NCI-H1105 treated with DMSO at 0.1 percent for 48 hours (cell line): Measurements from ENCODE around the gene VSIG2.

ENCODE experiments used
- DNase-seq: peaks from one replicate; lab custom pipeline; 2025; lab: John Stamatoyannopoulos, UW

The VSIG2 gene

DNA sequence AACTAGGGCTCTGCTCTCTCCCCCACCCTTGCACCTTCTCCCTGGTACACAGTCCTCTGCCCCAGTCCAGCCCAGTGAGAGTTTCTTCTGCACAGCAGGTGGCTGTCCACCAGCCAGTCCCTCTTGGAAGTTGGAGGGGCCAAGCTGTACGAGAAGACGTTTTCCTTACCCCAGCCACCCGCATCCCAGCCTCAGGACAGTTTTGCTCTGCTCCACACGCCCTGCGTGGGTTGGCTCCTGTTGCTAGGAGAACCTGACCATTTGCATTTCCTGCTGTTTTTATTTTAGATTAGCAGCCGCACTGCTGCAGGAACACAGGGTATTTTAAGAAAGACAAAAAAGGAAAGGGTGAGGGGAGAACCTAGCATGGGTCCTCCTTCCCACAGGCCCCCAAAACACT is 29.9 kb downstream of the VSIG2 start:
- no peak for DNase-seq

DNA sequence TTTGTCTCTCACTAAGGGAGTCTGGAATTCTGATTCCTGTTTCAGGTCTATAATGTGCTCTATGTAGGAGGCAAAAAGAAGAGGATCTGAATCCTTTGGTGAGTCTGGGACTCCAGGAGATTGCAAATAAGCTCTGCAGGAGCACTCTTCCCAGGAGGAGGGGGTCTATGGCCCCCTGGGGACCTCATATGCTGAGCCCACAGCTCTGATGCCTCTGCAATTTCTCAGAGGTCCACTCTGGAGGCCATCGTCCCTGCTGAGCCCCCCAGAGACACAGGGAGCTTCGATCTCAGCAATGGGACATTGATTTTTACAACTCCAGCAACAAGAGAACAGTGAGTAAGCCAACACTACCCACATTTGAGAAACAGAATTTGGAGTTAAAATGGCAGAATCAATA is 32.5 kb downstream of the VSIG2 start:
- no peak for DNase-seq

DNA sequence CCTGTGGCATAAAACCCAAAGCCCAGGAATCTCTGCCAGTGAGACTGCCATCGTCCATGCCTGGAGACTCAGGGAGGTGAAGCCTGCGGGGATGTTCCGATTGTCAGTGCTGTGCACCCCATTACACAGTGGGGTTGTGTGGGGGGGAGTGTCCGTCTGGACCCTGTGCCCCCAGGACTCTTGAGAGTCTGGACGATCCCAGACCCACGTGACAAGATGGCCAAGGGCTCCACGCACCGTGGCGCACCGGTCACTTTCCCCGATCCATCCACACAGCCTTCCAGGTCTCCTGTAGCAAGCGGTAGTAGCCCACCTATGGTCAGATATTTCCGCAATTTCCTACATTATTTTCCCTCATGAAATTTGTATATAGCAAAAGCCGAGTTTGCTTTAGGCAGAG is 33.3 kb downstream of the VSIG2 start:
- DNase-seq = no peak

DNA sequence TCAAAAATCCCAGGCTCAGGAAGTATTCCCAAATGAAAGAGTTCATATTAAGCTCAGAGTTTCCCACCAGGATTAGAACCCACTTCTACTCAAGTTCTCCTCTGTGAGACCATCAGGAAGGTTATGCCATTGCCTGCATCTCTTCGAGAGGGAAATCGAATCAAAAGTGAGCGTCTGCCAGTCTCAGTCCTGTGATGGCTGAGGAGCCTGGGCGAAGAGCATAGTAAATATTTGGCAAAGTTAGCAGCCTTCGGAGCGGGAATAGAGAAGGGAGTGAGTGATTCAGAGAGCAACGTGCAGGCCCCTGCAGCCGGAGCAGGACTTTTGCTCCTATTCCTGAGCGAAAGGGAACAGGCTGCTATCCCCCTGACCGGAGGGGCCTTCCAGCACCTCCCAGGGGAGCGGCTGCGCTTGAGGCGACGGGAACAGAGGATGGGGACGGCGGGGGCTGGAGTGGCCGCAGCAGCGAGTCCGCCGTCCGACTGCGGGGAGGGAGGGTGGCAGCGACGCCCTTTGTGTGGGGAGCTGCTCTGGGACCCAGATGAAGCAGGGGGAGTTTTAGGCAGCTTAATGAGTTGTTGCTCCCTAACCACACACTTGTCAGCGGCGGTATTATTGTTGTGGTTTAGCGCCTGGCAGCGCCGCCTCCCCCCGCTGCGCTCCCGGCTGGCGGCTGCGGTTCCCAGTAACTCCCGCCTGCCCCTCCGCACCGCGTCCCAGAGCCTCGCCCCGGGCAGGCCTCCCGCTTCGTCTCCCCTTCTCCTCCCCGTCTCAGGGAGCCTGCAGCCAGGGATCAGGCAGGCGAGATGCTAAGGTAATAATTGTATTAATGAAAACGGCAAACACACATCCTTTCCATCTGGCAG is 34.0 kb downstream of the VSIG2 start:
- peak; percentile 63 for DNase-seq

DNA sequence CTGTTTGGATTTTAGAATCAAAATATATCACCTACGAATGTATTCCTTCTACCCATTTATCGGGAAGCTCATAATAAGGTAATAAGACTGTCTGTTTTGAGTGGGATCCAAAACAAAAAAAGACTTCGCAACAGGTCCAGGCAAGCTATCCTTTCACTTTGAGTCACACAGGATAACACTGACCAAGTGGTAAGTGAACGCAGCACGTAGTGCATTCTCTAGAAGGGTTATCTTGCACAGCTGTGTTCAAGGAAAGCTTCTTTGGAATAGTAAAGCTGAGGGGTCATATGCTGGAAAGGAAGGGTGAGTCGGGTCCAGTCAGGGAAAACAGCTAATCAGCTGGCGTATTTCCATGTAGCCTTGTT is 34.7 kb downstream of the VSIG2 start:
- no peak for DNase-seq

DNA sequence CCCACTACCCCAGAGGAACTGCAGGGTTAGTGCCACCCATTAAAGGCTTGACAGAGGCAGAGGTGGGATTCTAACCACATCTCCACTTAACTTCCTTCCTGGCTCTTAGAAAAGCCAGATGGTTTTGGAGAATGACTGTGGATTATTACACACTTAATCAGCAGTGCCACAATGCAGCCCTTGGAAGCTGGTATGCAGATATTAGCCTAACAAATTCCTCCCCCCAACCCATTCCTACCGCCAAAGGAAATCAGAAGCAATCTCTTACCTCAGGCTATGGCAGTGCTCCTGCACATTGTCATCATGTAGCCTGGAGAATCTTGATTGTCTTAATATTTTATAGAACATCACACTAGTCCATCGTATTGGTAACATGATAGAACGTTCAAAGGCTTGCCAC is 35.5 kb downstream of the VSIG2 start:
- DNase-seq = no peak

DNA sequence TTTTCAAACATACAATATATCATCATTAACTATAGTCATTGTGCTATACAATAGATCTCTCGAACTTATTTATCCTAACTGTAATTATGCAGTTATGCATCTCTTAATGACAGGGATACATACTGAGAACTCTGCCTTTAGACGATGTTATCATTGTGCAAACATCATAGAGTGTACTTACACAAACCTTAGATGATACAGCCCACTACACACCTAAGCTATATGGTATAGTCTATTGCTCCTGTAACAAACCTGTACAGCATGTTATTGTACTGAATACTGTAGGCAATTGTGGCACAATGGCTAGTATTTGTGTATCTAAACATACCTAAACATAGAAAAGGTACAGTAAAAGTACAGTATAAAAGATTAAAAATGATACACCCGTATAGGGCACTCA is 39.7 kb downstream of the VSIG2 start:
- DNase-seq = no peak

DNA sequence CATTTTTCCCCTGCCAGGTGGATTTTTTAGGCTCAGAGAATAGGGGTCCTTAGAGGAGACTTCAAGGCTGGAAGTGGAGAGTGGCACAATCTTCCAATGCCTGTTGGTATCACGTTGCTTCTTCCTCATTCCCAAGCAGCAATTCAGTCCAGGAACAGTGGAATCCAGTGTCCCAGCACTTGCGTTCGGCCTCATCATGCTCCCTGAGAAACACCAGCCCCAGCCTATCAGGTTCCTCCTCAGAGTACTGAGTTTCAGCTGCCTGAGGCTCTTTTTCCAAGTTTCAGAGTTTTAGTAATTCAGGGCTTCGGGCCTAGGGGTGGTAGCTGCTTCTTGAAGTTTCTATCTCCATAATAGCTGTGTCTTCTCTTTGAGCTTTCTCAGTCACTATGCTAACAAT is 44.2 kb downstream of the VSIG2 start:
- DNase-seq = no peak

DNA sequence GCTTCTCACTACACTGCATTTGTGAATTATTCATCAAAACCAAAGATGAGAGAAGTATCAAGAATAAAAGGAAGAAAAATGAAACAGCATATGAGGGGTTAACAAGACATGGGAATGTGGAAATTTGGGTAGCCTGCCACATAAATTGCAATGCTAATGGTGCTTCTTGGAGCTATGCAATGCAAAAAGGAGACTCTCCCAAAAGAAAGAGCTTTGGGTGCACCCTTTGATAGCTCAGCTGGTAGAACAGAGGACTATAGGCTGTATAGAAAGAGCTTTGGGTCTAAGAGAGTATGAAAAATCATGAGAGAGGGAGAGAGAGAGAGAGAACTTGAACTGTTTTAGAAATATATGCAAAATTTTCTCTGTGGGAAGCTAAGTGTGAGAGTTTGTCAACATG is 52.0 kb downstream of the VSIG2 start:
- DNase-seq = no peak

DNA sequence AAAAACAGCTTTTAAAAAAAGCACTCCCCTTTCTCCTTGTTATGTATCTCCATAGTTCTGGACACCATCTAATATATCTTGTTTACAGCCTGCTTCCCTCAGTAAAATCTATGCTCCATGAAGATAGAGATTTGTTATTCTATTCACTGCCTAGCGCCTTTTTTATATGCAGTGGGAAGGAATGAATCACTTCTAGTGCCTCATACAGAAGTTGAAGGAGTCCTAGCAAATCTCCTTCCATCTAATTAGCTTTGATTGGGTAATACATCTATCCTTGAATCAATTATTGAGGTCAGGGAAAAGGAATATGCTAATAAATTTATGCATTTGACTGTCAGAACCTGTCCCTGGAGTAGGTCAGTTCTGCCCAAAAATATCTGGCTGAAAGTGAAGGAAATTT is 52.5 kb downstream of the VSIG2 start:
- DNase-seq = no peak
